ENCODE results near the gene PKD1.

PKD1 gene

GRCh38 chr16:2076072-2076865 lies 59.4 kb downstream of the PKD1 start:
- no peak for DNase-seq (ENCODE audit: low spot score)

DNA sequence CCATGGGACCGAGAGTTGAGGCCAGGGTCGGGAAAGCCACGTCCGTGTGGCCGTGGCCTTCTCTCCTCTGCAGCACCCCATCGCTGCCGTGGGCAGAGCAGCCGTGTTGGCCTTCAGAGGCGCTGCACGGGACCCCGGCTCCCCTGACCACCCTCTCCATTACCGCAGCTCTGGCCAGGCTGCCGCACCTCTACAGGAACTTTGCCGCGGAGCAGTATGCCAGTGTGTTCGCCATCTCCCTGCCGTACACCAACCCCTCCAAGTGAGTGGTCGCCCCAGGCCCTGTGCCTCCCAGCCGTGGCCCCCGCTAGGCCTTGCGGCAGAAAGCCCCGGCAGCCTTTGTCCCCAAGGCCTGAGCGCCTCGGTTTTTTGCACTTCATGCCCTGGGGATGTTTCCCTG lies 60.1 kb downstream of the PKD1 start:
- DNase-seq (ENCODE audit: low spot score), result no peak

DNA sequence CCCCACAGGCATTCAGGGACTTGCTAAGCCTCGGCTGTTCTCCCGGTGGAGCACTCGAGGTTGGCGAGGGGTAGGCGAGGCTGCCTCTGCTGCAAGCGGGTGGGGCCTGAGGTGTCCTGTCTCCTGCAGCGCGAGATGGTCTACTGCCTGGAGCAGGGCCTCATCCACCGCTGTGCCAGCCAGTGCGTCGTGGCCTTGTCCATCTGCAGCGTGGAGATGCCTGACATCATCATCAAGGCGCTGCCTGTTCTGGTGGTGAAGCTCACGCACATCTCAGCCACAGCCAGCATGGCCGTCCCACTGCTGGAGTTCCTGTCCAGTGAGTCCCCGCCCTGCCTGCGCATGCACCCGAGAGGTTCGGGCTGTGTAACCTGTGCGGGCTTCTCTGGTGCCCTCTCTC lies 61.6 kb downstream of the PKD1 start:
- DNase-seq (ENCODE audit: low spot score), result no peak

- DNase-seq (ENCODE audit: low spot score), result no peak
These were observed 62.8 kb downstream of the PKD1 start for GRCh38 chr16:2072926-2073325.

DNA sequence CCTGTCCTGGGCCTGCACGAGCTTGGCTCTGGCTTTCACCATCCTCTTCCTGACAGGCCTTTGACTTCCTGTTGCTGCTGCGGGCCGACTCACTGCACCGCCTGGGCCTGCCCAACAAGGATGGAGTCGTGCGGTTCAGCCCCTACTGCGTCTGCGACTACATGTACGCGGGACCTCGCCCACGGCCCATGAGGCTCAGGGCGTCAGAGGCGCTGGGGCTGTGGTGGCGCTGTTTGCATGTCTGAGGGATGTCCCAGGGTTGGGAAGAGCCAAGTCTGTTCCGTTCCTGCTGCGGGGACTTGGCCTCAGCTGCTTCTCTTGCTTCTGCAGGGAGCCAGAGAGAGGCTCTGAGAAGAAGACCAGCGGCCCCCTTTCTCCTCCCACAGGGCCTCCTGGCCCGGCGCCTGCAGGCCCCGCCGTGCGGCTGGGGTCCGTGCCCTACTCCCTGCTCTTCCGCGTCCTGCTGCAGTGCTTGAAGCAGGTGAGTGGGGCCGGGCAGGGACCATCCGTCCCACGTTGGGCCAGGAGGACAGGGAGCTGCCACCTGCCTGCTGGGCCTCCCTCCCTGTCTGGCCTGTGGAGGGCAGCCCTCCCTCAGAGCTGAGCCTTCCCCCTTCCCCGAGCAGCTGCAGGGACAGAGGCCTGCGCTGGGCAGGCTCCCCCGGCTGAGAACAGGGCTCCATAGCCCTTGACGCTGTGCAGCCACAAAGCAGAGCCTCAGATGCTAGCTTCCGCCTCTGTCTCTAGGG lies 64.1 kb downstream of the PKD1 start:
- DNase-seq (ENCODE audit: low spot score), result no peak

DNA sequence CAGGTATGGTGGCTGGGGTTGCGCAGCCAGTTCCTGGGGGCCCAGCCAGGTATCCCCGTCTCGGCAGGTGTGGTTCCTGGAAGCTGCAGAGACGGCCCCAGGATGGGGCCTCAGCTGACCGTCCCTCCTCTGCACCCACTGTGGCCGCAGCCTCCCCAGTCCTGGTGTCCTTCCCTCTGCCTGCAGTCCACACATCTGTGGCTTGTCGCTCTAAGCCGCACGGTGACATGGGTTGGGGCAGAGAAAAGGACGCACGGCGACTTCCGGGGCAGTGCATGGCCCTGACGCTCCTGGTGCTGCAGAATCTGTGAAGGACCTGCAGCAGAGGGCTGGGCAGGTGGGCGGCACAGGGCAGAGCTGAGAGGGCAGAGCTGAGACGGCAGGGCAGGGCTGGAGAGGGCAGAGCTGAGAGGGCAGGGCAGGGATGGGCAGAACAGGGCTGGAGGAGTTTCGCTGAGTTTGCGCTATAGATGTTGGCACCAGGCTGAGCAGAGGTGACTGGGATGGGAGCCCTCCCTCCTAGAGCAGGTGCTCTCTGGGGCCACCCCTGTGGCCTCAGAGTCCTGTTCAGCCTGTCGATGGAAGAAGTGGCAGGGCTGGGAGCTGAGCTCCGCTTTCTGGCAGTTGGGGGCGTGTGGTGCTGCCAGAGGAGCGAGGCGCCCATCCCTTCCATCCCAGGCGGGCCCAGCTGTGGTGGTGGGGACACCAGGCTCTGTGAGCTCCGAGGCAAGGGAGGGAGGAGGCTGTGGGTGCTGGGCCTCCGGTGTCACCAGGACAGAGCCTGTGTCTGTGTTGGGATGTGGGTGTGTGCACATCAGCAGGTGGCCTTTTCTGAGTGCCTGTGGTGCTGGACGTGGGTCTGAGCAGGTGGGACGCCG lies 64.9 kb downstream of the PKD1 start:
- DNase-seq (ENCODE audit: low spot score), result no peak

DNA sequence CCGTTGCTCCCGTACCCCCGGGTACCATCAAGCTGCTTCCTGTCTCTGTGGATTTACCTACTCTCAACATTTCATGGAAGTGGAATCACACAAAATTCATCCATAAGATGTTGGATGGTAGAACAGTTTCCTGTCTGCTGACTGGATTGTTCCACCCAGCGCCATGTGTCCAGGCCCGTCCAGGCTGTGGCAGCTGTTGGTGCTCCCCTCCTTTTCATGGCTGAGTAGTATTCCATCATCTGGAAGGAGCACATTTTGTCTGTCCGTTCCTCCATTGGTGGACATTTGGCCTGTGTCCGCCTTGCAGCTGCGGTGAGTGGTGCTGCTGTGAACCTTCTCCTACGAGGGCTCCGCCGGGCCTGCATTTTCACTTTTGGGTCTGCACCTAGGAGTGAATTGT lies 69.6 kb downstream of the PKD1 start:
- DNase-seq (ENCODE audit: low spot score), result no peak

DNA sequence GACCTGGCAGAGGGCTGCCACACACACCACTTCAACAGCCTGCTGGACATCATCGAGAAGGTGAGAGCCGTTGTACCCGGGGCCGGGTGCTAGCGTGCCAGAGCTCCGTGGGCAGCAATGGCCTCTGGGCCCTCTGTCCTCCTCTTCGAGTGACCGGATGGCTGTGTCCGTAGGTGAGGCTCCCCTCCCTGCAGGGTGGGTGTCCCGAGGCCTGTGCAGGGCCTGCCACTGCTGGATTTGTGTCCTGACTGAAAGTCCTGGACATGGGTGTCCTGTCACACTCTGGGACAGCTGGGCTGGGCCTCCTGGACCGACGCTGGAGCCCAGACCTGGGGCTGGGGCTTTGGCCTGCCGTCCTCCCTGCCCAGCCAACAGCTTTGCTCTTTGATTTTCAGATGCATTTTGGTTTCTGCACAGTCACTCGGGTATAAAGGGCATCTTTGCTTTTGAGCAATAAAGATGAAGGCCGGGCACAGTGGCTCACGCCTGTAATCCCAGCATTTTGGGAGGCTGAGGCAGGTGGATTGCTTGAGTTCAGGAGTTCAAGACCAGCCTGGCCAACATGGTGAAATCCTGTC lies 71.2 kb downstream of the PKD1 start:
- DNase-seq (ENCODE audit: low spot score), result no peak

DNA sequence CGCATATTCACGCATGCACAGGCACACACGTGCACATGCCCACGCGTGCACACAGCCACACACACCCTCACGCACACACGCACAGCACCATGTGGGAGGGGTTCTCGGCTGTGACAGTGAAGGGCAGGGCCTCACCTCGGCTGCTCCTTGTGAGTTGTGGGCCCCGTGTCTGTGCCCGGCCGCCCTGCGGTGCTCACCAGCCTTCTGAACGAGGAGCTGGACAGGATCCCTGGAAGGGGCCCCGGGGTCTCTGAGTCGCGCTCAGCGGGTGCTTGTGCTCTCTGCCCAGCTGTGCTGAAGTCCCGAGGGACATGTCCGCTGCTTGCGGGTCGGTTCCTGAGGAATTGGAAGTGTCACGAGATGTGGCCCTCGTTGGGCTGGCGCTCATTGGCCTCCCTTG lies 71.8 kb downstream of the PKD1 start:
- DNase-seq (ENCODE audit: low spot score), result no peak

DNA sequence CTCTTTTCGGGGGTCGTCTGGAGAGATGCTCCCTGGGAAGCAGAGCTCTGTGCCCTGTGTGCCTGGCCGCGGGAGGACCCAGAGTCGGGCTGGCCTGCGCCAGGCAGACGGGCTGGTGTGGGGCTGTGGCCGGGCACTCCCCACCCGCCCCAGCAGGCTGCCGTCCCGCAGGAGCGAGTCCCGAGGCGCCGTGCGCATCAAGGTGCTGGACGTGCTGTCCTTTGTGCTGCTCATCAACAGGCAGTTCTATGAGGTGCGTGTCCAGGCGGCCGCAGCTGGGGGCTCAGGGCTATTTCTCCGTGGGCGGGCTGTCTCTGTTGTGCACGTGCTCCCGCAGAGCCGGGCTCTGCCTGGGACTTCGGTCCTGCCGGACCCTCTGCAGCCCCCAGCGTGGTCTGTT lies 72.9 kb downstream of the PKD1 start:
- no peak for DNase-seq (ENCODE audit: low spot score)

DNA sequence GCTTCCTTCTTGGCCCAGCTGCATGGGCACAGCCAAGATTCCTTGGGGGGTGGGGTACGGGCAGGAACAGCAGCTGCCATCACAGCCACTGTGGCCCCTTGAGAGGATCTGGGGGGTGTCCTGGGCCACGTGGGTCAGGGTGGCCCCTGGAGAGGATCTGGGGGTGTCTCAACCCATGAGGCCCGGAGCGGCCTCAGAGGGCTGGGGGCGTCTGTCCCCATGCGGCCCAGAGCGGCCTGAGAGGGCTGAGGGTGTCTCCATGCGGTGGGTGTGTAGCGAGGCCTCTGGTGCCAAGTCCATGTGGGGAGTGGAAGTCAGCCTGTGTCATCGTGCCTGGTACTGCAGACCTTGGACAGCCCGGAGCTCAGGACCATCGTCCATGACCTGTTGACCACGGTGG lies 74.2 kb downstream of the PKD1 start:
- no peak for DNase-seq (ENCODE audit: low spot score)

- no peak for DNase-seq (ENCODE audit: low spot score)
These were observed 74.7 kb downstream of the PKD1 start for GRCh38 chr16:2061023-2061422.

DNA sequence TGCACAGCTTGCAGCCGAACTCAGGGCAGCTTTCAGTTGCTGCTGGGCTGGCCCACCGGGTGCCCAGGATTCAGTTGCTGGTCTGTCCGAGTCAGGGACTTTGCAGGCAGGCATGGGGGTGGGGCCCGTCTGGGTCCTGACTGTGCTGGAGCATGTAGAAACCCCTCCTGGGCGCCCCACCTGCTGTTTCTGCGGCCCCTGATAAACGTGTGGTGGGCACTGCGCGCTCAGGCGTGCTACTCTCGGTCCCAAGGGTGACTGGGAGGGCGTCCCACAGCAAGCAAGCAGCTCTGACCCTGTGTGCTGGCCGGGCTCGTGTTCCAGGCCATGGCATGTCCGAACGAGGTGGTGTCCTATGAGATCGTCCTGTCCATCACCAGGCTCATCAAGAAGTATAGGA lies 75.4 kb downstream of the PKD1 start:
- DNase-seq (ENCODE audit: low spot score), result no peak

- no peak for DNase-seq (ENCODE audit: low spot score)
These were observed 76.8 kb downstream of the PKD1 start for GRCh38 chr16:2058872-2059271.

DNA sequence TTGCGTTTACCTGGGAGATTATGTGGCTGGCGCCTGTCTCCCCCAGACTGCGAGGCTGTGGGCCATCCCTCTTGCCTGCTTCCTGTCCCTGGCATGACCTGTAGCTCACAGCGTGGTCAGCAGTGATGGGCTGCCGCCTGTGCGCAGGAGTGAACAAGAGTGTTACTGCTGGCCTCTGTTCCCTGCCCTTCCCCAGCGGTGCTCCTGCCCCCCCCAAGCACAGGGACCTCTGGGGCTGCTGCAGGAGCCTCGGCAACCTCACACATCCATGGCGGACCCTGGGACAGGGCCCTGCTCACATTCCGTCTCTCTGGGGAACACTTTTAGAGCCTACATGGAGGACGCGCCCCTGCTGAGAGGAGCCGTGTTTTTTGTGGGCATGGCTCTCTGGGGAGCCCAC lies 77.3 kb downstream of the PKD1 start:
- no peak for DNase-seq (ENCODE audit: low spot score)

GRCh38 chr16:2057438-2057837 lies 78.3 kb downstream of the PKD1 start:
- DNase-seq (ENCODE audit: low spot score), result no peak

DNA sequence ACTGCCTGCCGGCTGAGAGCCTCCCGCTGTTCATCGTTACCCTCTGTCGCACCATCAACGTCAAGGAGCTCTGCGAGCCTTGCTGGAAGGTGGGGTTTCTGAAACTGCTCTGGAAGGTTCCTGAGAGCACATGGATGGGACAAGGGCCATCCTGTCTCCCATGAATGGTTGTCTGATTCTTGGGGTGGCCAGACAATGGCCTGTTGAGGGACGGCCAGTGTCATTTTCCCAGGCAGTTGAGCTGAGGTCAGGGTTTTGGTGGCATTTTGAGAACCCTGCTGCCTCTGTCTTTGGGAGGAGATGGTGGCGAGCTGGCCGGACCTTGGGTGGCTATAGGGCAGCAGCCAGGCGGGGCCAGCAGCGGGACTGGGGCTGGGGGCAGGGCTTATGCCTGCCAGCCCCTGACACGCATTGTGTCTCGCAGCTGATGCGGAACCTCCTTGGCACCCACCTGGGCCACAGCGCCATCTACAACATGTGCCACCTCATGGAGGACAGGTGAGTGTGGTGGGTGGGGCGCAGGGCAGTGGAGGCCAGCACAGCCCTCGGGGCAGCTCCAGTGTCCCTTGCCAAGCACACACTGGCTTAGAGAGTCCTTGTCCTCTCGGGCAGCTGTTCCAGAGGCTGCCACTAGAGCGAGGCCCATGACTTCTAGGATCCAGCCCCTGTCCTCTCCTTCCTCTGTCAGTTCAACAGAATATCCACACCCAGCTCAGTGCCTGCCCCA lies 78.9 kb downstream of the PKD1 start:
- DNase-seq (ENCODE audit: low spot score), result no peak

- DNase-seq (ENCODE audit: low spot score), result no peak
These were observed 79.6 kb downstream of the PKD1 start for GRCh38 chr16:2056077-2056476.

GRCh38 chr16:2054543-2055245 lies 81.0 kb downstream of the PKD1 start:
- no peak for DNase-seq (ENCODE audit: low spot score)

GRCh38 chr16:2053897-2054296 lies 81.8 kb downstream of the PKD1 start:
- DNase-seq (ENCODE audit: low spot score), result no peak

DNA sequence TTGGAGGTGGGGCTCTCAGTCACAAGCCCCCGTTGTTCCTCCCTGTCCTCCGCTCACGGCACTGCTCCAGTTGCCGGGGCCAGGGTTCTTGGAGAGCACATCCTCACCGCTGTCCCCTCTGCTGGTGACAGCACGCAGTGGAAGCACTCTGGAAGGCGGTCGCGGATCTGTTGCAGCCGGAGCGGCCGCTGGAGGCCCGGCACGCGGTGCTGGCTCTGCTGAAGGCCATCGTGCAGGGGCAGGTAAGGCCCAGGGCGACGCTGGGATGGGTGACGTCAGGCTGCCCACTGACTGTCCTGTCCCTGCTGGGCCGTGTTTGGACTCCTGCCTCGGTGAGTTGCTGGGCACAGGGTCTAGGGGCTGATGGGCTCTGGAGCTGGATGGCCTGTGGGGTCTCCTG lies 82.5 kb downstream of the PKD1 start:
- no peak for DNase-seq (ENCODE audit: low spot score)

All from SK-N-DZ (cell line).